ENCODE results near the gene PLXDC2.

Gene PLXDC2

GRCh38 chr10:19874190-19874589 is 58.0 kb downstream of the PLXDC2 start:
- H3K4me3 ChIP-seq (ENCODE audit: low read length) = no peak overlapping the region
- TF ChIP-seq, protein P1, sequence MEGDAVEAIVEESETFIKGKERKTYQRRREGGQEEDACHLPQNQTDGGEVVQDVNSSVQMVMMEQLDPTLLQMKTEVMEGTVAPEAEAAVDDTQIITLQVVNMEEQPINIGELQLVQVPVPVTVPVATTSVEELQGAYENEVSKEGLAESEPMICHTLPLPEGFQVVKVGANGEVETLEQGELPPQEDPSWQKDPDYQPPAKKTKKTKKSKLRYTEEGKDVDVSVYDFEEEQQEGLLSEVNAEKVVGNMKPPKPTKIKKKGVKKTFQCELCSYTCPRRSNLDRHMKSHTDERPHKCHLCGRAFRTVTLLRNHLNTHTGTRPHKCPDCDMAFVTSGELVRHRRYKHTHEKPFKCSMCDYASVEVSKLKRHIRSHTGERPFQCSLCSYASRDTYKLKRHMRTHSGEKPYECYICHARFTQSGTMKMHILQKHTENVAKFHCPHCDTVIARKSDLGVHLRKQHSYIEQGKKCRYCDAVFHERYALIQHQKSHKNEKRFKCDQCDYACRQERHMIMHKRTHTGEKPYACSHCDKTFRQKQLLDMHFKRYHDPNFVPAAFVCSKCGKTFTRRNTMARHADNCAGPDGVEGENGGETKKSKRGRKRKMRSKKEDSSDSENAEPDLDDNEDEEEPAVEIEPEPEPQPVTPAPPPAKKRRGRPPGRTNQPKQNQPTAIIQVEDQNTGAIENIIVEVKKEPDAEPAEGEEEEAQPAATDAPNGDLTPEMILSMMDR (conservative IDR thresholded peaks at IDR 0.05; ENCODE audit: low read depth, low read length) = no peak
- no peak for DNase-seq (ENCODE audit: low read depth)

GRCh38 chr10:19874791-19875190 is 58.6 kb downstream of the PLXDC2 start:
- H3K4me3 ChIP-seq (ENCODE audit: low read length) = no peak overlapping the region
- peak; percentile 90 for DNase-seq (ENCODE audit: low read depth)
- TF ChIP-seq, protein P1 (conservative IDR thresholded peaks at IDR 0.05; ENCODE audit: low read depth, low read length) = no peak

- TF ChIP-seq, protein P1 (conservative IDR thresholded peaks at IDR 0.05; ENCODE audit: low read depth, low read length) = no peak
- no peak for DNase-seq (ENCODE audit: low read depth)
- H3K4me3 ChIP-seq (ENCODE audit: low read length) = no peak overlapping the region
Observed at GRCh38 chr10:19876570-19876969, 60.3 kb downstream of the PLXDC2 start.

DNA sequence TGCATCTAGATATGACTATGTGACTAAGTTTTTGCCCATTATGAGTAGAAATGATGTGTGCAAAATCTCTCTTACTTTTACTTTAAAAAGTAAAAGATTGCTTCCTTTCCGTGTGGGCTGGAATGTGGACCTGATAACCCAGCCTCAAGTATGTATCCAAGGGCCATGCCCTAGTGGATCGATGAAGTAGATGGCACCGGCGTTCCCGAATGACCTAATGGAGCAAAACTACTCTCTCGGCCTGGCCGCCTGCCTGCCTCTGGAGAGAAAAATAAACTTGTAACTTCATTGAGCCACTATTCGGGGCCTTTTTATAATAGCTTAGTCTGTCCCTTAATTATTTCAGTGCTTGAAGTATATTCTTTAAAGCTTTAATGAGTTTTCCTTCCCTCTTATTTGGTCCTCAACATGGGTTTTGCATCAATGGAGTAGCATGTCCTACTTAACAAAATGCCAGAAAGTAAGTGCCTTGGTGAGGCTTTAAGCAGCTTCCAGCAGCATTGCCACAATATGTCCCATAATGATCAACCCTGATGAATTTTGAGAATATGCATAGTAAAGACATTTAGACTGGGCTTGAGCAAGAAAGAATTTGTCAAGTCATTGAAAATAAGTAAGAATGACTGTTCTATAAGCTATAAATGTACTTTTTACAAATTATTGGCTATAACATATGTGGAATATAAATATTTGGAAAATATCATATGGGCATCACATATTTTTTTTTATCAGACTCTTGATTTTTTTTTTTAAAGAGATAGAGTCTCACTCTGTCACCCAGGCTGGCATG is 61.4 kb downstream of the PLXDC2 start:
- no peak for DNase-seq (ENCODE audit: low read depth)
- no peak overlapping the region for H3K4me3 ChIP-seq (ENCODE audit: low read length)
- TF ChIP-seq, protein P1 (conservative IDR thresholded peaks at IDR 0.05; ENCODE audit: low read depth, low read length) = no peak

DNA sequence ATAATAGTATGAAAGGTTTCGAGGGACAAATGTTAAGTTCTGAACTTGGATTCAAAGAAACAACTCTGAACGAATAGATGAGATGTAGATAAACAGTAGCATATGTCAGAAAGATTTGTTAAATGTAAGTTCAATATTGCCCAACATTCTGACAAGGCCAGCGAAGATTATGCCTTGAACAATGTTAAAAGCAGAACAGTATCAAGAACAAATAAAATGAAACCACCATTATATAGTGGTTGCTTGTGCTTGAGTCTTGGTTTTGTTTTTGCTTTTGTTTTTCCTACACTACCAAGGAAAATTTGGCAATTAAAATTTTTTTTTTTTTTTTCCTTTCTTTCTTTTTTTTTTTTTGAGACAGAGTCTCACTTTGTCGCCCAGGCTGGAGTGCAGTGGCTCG is 66.4 kb downstream of the PLXDC2 start:
- H3K4me3 ChIP-seq (ENCODE audit: low read length) = no peak overlapping the region
- TF ChIP-seq, protein P1 (conservative IDR thresholded peaks at IDR 0.05; ENCODE audit: low read depth, low read length) = no peak
- DNase-seq (ENCODE audit: low read depth) = no peak

GRCh38 chr10:19888061-19888660 is 71.9 kb downstream of the PLXDC2 start:
- TF ChIP-seq, protein P1 (conservative IDR thresholded peaks at IDR 0.05; ENCODE audit: low read depth, low read length) = no peak
- no peak for DNase-seq (ENCODE audit: low read depth)
- H3K4me3 ChIP-seq (ENCODE audit: low read length) = no peak overlapping the region

DNA sequence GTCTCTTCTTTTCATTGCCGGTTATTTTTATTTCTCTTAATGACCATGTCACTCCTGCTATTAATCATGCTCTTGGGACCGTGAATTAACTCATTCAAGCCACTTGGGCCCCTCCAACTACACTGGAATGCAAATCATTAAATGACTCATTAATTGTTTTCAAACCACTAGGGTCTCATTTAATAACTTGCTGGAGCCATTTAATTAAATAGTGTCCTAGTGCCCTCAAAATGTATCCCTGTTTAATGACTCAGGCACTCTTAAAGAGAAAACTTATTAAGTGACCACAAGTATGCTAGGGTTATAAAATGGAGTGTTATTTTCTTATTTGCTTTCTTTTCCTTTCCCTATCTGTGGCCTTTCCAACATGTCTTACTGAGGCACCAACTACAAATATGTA is 73.0 kb downstream of the PLXDC2 start:
- H3K4me3 ChIP-seq (ENCODE audit: low read length) = no peak overlapping the region
- TF ChIP-seq, protein P1 (conservative IDR thresholded peaks at IDR 0.05; ENCODE audit: low read depth, low read length) = no peak
- DNase-seq (ENCODE audit: low read depth) = peak; percentile 72
